Uterus (tissue), 2 donors: ENCODE measurements around the gene THRB.

Experiments used
- CTCF ChIP-seq, 4 experiments: fragments of 200-600 bp in 2 of 4; fragments of 450-650 bp in 2 of 4; sonication (generic) in 2 of 4; IDR thresholded peaks; one replicate each; pipeline ENCODE4 v1.5.1; 2016 to 2019; ENCODE audit warnings: antibody characterized with exemption in 4 of 4, mild to moderate bottlenecking in 2 of 4, moderate library complexity in 1 of 4
- POLR2A ChIP-seq, 2 donors: fragments of 450-650 bp; IDR thresholded peaks; one replicate each; pipeline ENCODE4 v1.6.1; 2016; ENCODE audit warnings: antibody characterized with exemption in 2 of 2, mild to moderate bottlenecking in 1 of 2, moderate library complexity in 1 of 2

GRCh38 chr3:24365168-24365567, 129.5 kb downstream of the THRB start:
- TF ChIP-seq POLR2A (IDR thresholded peaks at IDR 0.05) (no peak), CTCF (IDR thresholded peaks at IDR 0.05) (no peak)
